ENCODE results near the gene GASK1A. TPM values are rescaled to one million over a fixed set of nuclear protein-coding genes. Genes with fewer than 3 reads are reported as not detected.

Gene GASK1A
- total and polyA plus RNA-seq, 2 of the 4 experiments (the other 2 are of a cell fraction): 0.18 to 0.19 TPM

DNA sequence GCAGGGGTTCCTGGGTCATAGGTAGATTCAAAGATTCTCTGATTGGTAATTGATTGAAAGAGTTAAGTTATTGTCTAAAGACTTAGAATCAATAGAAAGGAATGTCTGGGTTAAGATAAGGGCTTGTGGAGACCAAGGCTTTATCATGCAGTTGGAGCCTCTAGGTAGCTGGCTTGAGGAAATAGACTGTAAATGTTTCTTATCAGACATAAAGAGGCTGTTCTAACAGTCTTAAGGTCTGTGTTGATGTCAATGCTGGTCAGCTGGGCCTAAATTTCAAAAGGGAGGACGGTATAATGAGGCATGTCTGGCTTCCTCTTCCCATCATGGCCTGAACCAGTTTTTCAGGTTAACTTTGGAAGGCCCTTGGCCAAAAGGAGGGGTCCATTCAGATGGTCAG lies 48.9 kb downstream of the GASK1A start:
- H3K9me1 ChIP-seq (ENCODE audit: insufficient read depth, low read length): no peaks in the 10 kb centered on the region
- H2BK120ac ChIP-seq (ENCODE audit: low read depth, low read length): no peak overlapping the region
- ChIA-PET CTCF (no interaction called here), POLR2A (ENCODE audit: unreplicated experiment) (no interaction called here)
- dilution Hi-C loops (cut with HindIII; ENCODE audit: low sequenced_read_pairs, unreplicated experiment) (no loop called here), in situ Hi-C loops (cut with MboI; ENCODE audit: low sequenced_read_pairs) (no loop called here), intact Hi-C loops (cut with micrococcal nuclease) (no loop called here)
- no peak overlapping the region for H4K8ac ChIP-seq (ENCODE audit: low read depth in 2 of 2, low read length in 2 of 2)
- no peaks in the 10 kb centered on the region; the same call in 1 of the 2 replicates for H3K27me3 ChIP-seq (ENCODE audit: control insufficient read depth, insufficient read depth, low read length)
- H3K4me1 ChIP-seq (ENCODE audit: control insufficient read depth, insufficient read depth, low read length): no peaks in the 10 kb centered on the region
- no peaks in the 10 kb centered on the region for H3K9me3 ChIP-seq (ENCODE audit: control insufficient read depth, insufficient read depth, low read length)
- no peak overlapping the region for H2BK5ac ChIP-seq (ENCODE audit: low read depth, low read length, poor library complexity, severe bottlenecking)
- H3K18ac ChIP-seq (ENCODE audit: low read depth, low read length): no peak overlapping the region
- no peak for DNase-seq
- H2AK9ac ChIP-seq (replicated peaks; ENCODE audit: low read depth, low read length, poor library complexity): no peak overlapping the region
- H3K36me3 ChIP-seq (ENCODE audit: control insufficient read depth, insufficient read depth, low read length): no peaks in the 10 kb centered on the region
- no peak overlapping the region for H3K23ac ChIP-seq (ENCODE audit: low read depth, low read length)
- no peak overlapping the region for H3K9ac ChIP-seq (ENCODE audit: low read depth, low read length)
- no peaks in the 10 kb centered on the region for H3K79me1 ChIP-seq (ENCODE audit: low read depth in 1 of 2, low read length in 2 of 2)
- H3K4me3 ChIP-seq (ENCODE audit: insufficient read depth, low read depth, low read length): no peak overlapping the region
- no peak overlapping the region for H2AK5ac ChIP-seq (ENCODE audit: low read depth, low read length)
- H3K56ac ChIP-seq (ENCODE audit: extremely low read depth, insufficient read depth, low read length): no peak overlapping the region
- no peak overlapping the region for H4K91ac ChIP-seq (ENCODE audit: insufficient read depth, low read depth, low read length)
- no peak for TF ChIP-seq MXI1 (IDR thresholded peaks at IDR 0.05; ENCODE audit: borderline replicate concordance, low read depth, low read length)
- no peak for TF ChIP-seq CEBPB (IDR thresholded peaks at IDR 0.05; ENCODE audit: low read depth, low read length)
- TF ChIP-seq RCOR1 (IDR thresholded peaks at IDR 0.05; ENCODE audit: insufficient replicate concordance, low read length): no peak
- BruUV-seq (replicated peaks): no TSS peak
- no peak overlapping the region for H3K4ac ChIP-seq (ENCODE audit: low read depth, low read length)
- no peak overlapping the region for H3K27ac ChIP-seq (ENCODE audit: insufficient read depth, low read length)
- H4K20me1 ChIP-seq (ENCODE audit: insufficient read depth, low read length): no peaks in the 10 kb centered on the region
- no peak overlapping the region for H2BK15ac ChIP-seq (ENCODE audit: low read depth, low read length)
- no CpG with 5 or more reads among the region's 1 CpG for WGBS, 2 experiments (ENCODE audit: extremely low coverage in 2 of 2, insufficient read length in 1 of 2)
- no peak overlapping the region for H4K5ac ChIP-seq (ENCODE audit: low read depth, low read length)
- no peak overlapping the region for H3K4me2 ChIP-seq (ENCODE audit: low read depth, low read length)
- H3K14ac ChIP-seq (replicated peaks; ENCODE audit: low read depth, low read length): no peak overlapping the region
- no peak for ATAC-seq (ENCODE audit: low read depth)
- no peak overlapping the region for H2AFZ ChIP-seq (replicated peaks; ENCODE audit: low read length, poor library complexity)
- no peak overlapping the region for H2BK20ac ChIP-seq (ENCODE audit: low read depth, low read length)

All from IMR-90 (cell line).